GM12874 (cell line): ENCODE results near the gene SYNE1.

Experiments
- TF ChIP-seq, protein P1 (sequence below): IDR thresholded peaks from 2 replicates; pipeline ENCODE4 v1.5.1; 2011; ENCODE audit warnings: low read depth, mild to moderate bottlenecking, control low read depth, low read length, moderate library complexity; ENCODE audit not compliant: insufficient read depth

SYNE1 gene

DNA sequence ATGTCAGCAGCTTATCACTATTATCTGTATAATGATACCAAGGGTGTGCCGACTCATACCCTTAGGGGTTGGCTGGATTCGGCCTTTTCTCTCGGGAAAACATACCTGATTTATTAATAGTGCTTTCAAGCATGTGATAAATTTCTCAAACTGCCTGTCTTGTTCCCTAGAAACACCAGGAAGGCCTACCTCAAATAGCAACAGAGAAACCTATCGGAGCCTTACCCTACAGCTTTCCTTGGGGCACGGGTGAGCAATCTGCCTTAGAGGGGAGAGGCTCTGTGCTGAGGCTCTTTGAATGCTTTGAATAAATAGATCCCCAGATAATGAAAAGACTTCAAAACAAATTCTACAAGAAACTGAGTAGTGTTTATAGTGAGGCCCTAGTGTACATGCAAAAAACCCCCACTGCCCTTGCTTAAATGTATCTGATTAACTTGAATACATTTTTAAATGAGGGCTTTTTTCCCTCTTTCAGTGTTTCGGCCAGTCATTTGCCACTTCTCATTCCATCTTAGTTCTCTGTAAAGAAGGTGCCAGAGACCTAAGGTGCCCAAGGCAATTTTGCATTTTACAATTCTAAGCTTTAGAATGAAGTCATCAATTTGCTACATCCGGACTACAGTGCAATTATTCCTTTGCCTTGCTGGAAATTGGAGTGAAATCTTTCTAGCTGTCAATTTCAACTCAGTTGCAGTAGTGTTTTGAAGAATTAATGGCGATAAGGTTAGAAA lies 509.6 kb downstream of the SYNE1 start:
- TF ChIP-seq, protein P1, sequence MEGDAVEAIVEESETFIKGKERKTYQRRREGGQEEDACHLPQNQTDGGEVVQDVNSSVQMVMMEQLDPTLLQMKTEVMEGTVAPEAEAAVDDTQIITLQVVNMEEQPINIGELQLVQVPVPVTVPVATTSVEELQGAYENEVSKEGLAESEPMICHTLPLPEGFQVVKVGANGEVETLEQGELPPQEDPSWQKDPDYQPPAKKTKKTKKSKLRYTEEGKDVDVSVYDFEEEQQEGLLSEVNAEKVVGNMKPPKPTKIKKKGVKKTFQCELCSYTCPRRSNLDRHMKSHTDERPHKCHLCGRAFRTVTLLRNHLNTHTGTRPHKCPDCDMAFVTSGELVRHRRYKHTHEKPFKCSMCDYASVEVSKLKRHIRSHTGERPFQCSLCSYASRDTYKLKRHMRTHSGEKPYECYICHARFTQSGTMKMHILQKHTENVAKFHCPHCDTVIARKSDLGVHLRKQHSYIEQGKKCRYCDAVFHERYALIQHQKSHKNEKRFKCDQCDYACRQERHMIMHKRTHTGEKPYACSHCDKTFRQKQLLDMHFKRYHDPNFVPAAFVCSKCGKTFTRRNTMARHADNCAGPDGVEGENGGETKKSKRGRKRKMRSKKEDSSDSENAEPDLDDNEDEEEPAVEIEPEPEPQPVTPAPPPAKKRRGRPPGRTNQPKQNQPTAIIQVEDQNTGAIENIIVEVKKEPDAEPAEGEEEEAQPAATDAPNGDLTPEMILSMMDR = no peak

- TF ChIP-seq, protein P1 = peak; percentile 59; the same call in 1 of the 2 replicates
Measured at GRCh38 chr6:152124429-152125074, 512.6 kb downstream of the SYNE1 start.

DNA sequence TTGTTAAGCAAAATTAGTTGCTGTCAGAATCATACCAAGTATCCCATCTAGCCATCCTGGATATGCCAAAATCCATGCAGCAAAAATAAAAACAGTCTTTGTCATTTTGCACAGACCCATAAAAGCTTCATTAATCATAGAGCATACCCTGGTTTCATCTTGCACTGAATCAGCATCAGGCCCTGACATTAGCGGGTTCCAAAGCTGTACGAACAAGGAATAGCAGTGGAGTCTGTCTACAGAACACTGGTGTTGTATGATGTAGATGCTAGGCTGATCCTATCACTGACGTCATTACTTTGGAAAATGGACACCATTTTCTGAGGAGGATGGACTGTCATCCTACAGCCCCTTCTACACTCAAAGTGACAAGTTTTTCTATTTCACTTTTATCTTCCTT lies 514.1 kb downstream of the SYNE1 start:
- TF ChIP-seq, protein P1 = no peak

GRCh38 chr6:152122434-152122833 lies 514.7 kb downstream of the SYNE1 start:
- TF ChIP-seq, protein P1 = no peak

DNA sequence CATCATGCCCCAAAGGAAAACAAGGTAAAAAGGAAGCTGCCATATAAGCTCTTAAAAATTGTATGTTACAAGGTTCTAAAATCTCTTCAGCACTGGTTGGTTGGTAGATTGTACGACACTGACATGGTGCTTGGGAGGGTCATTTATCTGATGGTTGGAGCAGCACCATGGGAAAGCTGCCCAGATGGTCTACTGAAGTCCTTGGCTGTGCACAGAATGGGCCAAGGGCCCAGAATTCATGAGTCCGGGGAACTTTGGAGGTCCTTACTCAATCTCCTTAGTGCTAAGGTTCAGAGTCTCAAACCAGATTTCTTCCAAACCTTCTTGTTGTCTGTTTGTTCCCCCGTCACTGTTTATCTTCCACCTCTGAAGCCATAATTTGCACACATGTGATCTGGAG lies 515.3 kb downstream of the SYNE1 start:
- TF ChIP-seq, protein P1 = no peak

- TF ChIP-seq, protein P1 = no peak
Measured at GRCh38 chr6:152119831-152120230, 517.3 kb downstream of the SYNE1 start.

DNA sequence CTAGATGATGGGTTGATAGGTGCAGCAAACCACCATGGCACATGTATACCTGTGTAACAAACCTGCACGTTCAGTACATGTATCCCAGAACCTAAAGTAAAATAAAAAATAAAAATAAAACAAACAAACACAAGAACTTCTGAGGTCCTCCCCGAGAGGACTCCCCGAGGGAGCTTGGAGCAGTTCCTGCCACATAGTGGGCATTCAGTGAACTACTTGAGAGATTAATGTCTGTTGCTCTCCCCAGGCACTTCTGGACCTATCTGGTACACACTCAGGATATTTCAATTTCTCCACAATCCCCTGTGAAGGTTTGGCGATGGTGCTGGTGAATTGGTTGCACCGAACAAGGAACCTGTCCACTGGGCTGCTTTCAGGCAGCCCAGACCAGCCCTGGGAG lies 518.5 kb downstream of the SYNE1 start:
- TF ChIP-seq, protein P1 = no peak
